GM21737 (cell line): ENCODE data around the gene PAPPA.

Experiments used
- ATAC-seq: cut with Tn5 transposase; IDR thresholded peaks from one replicate; pipeline ENCODE4 v1.9.1; 2021; ENCODE audit warnings: mild to moderate bottlenecking, moderate library complexity; ENCODE audit not compliant: unreplicated experiment

The PAPPA gene, protein sequence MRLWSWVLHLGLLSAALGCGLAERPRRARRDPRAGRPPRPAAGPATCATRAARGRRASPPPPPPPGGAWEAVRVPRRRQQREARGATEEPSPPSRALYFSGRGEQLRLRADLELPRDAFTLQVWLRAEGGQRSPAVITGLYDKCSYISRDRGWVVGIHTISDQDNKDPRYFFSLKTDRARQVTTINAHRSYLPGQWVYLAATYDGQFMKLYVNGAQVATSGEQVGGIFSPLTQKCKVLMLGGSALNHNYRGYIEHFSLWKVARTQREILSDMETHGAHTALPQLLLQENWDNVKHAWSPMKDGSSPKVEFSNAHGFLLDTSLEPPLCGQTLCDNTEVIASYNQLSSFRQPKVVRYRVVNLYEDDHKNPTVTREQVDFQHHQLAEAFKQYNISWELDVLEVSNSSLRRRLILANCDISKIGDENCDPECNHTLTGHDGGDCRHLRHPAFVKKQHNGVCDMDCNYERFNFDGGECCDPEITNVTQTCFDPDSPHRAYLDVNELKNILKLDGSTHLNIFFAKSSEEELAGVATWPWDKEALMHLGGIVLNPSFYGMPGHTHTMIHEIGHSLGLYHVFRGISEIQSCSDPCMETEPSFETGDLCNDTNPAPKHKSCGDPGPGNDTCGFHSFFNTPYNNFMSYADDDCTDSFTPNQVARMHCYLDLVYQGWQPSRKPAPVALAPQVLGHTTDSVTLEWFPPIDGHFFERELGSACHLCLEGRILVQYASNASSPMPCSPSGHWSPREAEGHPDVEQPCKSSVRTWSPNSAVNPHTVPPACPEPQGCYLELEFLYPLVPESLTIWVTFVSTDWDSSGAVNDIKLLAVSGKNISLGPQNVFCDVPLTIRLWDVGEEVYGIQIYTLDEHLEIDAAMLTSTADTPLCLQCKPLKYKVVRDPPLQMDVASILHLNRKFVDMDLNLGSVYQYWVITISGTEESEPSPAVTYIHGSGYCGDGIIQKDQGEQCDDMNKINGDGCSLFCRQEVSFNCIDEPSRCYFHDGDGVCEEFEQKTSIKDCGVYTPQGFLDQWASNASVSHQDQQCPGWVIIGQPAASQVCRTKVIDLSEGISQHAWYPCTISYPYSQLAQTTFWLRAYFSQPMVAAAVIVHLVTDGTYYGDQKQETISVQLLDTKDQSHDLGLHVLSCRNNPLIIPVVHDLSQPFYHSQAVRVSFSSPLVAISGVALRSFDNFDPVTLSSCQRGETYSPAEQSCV (N-terminal part only)

DNA sequence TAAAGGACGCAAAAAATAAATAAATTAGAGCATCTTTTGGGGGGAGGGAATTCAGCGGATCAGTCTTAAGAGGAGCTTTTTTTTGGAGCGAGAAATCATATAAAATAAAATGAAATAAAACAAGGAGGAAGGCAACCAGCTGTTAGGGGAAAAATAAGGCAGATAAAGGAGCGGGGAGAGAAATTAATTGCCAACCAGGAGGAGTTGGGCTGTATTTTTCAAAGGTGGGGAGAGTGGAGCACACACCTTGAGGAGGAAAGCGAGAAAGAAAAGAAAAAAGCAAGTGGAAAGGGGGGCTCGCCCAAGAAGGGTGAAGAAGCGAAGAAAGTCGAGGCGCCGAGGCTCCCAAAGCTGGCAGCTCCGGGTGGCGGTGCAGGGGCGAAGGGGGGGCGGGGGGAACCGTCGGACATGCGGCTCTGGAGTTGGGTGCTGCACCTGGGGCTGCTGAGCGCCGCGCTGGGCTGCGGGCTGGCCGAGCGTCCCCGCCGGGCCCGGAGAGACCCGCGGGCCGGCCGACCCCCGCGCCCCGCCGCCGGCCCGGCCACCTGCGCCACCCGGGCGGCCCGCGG lies at the start of gene PAPPA:
Gene PAPPA, plus strand, starts transcription at position 27 of the 569 bp plus-strand sequence. Its CDS starts 382 bp downstream, at position 409.
- ATAC-seq: no peak

DNA sequence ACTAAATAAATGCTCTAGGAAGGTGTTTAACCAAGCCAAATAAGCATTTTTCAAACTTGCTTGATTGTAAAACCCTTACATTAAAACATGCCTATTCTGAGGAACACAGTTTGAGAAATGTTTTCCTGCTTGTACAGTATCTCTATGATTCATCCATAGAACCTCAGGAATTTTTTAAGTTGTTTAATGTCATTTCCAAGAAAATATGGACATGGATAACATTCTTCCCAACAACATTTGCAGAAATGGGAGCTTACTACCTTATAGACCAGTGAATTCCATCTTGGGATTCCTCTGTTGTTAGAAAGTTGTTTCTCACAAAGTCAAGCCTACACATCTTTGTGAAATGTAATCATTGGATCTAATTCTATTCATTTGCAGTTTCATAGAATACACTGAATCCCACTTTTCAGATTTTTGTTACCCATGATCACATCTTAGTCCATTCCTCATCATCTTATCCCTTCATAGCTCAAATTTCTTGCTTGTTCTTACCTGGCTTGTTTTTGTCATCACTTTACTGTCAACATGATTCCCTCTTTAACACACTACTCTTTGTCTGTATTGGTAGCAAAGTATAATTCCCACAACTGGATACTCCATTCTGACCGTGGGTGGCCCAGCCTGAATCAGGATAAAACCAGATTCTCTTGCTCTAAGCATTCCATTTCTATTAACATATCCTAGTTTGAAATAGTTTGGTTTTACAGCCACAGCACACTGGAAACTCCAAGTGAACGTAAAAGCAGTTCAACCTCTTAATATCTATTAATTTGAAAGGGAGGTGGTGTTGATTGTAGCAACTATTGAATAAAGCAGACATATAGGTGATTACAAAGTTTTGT lies 49.4 kb upstream of the PAPPA start:
- no peak for ATAC-seq

DNA sequence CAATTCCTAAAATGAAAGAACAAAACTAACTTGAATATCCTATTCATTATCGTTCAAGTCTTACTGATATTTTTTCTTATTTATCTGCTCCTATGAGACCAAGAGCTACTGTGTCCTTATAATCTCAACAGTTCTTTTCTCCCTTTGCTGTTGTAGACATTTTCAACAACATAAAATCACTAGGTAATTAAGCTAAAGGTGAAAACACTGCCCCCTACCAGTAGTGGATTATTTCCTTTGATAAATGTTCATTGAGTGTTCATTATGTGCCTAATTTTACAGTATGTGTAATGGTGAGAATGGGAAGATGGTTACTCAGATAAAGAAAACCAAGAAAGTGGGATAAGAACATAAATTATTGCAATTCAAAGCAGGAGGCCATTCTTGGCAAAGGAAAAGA lies 41.4 kb upstream of the PAPPA start:
- ATAC-seq: no peak

DNA sequence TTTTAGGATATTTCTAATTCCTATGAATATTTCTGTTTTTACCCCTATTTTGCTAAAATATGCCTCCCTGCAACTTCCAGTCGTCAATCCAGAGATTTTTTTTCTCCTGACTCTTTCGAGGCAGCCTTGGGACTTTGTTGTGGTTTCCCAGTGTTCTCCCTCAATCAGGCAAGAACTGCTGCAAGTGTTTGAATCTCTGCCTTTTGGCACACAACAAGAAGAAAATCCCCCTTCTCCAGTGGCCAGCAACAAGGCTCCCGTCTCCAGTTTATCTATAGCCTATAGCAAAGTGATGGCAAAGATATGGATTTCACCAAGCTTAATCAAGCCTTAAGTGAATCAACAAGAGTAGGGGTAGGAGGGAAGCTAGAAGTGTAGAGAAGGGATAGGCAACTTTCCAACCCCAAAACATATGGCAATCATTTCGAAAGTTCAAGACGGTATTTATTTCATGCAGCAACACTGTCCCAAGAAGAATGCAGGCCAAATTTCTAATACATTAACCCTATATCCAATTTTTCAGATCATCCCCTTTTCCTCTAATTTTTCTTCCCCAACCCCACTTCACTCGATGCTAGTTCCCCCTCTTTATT lies 37.7 kb upstream of the PAPPA start:
- ATAC-seq: no peak

DNA sequence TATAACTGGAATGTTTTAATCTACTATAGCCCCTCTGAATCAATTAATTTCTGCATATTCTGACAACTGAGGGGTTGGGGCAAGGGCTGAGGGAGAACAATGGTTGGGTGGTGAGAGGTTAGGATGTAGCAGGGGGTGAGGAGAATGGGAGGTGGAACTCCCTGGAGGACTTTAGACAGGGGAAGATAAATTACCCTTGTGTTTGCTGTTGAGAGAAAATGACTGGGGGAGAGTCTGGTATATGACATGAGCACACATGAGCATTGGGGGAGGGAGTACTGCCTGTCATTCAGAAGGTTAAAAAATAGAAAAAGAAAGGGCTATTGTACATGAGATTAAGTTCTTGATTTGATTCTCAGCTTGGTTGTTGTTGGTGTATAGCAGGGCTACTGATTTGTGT lies 37.2 kb upstream of the PAPPA start:
- no peak for ATAC-seq

DNA sequence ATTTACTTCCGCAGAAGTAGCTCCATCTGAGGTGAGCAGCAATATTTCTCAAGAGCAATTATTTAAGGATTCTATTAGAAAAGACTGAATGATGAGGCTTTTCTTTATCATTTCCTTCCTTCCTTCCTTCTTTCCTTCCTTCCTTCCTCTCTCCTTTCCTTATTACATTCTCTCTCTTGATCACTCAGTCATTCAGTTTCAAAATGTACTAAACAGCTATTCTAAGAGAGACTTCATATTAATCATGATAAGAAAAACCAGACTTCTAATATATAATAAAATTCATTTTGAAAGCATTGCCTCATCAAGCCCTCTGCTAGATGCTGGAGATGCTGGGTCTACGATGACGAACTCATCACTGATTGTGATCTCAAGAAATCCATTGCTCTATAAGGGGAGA lies 30.4 kb upstream of the PAPPA start:
- no peak for ATAC-seq

DNA sequence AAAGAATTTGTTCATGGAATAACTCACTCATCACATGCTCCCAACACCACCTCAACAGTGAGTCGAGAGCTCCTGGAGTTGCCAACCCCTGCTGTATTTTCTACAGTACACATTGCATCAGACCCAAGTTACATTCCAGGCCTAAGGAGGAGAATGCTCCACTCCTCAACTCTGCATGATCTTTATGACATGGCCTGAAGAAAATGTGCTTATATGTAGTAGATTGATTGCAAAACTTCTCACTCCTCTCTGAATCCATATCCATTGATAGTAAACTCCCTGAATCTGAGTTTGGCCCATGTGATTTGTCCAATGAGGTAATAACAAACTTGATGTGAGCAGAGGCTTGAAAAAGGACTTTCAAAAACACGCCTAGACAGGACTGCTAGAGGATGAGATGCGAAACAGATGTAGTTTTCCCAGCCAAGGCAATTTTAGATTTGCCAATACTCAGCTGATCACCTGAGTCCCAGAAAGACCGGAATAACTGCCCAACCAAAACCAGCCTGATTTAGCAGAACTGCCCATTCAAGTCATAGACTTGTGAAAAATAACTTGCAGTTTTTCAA lies 29.0 kb upstream of the PAPPA start:
- no peak for ATAC-seq

DNA sequence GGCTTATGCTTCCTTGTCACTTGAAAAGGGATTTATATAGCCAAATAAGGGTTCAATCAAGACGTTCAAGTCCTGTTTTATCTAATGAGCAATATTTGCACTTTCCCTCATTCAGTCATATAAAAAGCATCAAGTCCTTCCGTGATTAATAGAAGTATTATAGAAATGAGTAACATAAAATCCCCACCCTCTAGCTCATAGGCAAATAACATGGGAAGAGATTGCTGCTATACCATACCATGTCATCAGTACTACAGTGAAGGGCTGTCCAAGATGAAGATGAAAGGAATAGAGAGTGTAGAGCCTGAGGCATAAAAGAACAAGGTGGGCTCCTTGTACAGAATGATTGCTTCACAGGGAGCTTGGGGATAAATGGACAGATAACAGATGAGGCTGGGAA lies 20.4 kb upstream of the PAPPA start:
- ATAC-seq: no peak

DNA sequence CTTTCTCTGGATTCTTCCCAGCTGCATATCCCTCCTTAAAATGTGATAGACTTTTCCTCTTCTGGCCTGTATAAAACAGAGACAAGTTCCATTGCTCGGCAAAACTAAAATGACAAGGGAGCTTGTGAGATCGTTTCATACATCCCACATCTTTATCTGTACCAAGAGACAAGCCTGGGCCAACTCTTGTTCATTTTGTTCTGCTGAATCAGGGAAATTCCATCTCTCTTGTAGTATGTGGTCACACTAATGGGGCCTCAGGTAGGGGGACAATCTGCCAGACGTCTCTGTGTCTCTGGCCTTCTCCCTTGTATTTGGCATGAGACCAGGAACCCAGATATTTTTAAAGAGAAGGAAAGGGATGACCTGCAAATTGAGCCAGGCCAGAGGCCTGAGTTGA lies 18.6 kb upstream of the PAPPA start:
- ATAC-seq: no peak

DNA sequence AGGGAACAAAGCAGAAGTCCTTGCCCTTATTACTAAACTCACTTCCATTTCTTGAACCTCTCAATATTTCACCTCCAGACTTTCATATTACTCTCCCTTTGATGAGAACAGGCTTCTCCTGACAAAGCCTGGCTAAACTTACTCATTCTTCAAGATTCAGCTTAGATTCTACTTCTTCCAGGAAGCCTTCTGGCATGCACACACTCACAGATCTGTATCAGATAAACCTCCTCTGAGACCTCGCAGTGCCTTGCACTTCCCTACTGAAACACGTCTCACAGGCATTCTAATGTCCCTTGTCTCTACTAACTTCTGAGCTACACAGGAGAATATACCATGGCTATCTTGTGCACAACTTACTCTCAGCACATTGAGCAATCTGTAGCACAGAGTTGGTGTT lies 16.6 kb upstream of the PAPPA start:
- no peak for ATAC-seq

DNA sequence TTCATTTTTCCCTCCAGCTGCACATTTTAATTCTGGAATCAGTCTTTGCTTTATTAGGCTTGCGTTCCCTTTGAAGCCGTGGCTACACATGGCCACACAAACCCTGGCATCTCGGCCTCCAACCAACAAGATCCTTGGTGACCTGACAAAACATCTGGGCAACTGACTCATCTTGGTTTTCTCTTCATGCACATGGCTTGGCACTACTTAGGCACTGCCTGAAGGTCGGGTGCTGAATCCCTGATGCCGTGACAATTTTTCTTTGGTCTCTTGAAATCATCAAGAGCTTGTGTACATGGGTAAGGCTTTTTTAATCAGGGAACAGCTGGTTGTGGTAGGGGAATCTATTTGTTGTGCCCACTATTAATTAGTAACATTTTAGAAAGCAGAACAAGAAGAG lies 16.0 kb upstream of the PAPPA start:
- ATAC-seq: no peak

DNA sequence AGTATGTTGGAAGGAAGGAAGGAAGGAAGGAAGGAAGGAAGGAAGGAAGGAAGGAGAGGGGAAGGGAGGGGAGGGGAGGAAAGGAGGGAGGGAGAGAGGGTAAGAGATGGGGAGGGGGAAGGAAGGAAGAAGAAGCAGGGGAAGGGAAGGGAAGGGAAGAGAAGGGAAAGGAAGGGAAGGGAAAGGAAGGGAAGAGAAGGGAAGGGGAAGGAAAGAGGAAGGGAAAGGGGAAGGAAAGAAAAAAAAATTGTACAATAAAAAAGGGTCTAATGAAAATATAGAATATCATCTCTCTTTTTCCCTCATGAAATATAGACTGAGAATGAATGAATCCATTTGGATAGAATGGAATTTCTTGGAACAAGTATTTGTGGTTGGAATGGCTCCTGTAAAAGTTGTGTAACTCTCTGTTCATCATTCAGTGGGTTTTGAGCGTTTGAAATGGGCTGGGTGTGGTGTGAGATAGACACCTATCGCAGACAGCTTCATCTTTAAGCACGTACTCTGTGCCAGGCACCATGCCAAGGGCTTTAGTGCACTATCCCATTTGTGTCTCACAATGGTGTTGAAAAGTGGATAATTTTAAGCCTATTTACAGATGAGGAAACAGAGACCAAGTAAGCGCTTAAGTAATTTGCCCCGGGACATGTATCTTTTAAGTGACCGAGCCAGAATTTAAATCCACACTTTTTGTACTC lies 11.6 kb upstream of the PAPPA start:
- ATAC-seq: no peak

DNA sequence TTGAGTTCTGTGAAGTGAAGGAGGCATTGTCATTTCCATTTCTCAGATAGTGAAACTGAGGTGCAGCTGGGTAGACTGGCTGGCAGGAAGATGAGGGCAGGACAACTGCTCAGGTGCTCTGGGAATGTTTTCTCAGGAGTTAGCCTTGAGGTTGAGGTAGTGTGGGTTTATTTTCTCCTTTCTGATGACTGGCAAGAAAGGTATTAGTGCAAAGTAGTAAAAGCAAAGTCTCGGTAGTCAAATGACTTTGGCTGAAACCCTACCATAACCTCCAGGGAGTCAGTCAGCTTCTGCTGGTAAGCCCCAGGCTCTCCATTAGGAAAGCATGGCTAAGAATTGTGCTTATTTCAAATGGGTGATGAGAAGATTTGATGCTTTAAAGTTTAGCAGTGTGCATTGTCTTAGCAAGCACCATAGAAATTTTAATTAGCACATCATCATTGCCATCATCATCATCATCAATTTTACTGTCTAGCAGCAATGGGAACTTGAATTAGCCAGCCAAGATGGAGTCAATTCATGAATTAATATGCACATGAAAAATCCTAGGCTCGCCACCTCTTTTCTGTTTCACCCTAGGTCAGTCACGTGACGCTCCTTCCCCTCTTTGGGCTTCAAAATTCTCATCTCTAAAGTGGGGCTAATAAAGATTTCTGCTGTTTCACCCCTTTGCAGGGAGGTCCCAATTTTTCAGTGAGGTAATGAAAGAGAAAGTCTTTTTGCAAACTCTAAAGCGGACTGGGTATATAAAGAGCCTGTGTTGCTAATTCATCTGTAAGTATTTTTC lies 10.7 kb upstream of the PAPPA start:
- ATAC-seq: no peak

DNA sequence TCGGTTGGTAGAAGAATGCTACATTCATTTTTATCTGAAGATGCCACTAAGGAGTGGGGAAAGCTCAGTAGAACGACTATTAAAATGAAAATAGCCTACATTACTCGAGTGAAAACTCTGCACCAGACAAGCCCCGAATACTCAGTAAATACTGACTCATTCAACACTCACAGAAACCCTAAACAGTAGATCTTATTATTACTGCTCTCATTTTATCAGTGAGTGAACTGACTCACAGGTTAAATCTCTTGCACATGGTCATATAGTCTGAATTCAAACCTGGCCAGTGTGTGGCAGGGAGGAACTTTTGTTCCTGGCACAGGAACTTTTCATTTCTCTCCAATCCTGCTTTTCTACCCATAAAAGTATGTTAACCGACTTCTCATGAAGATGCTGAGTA lies 9.6 kb upstream of the PAPPA start:
- no peak for ATAC-seq

DNA sequence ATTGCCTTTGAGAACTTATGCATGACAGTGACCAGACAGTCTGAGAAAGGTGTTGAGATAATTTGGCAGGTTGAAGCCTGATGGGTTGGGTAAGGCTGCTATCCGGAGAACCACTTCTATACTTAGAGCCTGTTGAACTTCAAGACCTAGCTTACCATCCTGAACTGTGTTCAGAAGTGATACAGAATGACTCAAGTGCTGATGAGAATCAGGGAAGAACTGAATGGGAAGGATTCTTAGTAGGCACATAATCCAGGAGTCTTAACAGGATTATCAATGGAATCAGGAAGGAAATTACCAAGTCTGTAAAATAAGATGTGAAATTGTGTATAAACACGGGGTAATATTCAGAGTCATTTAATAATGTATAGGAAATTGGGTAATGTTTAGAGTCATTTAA lies 9.0 kb upstream of the PAPPA start:
- no peak for ATAC-seq

DNA sequence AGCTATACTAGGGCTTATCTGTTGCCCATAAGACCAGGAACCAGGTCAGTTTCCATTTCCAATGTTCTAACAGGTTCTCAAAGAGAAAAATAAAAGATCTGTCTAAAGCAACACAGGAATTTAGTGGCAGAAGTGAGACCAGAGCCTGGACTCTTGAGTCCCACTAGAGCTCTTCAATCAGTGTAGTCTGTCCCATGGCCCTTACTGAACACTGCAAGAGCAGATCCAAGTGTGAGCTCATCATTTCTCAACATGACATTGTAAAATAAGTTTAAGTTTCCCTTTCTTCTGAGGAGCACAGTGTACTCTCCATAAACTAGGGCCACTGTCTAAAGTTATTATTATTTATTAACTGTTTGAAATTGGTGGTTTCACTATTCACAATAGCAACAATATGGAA lies 8.6 kb upstream of the PAPPA start:
- no peak for ATAC-seq

DNA sequence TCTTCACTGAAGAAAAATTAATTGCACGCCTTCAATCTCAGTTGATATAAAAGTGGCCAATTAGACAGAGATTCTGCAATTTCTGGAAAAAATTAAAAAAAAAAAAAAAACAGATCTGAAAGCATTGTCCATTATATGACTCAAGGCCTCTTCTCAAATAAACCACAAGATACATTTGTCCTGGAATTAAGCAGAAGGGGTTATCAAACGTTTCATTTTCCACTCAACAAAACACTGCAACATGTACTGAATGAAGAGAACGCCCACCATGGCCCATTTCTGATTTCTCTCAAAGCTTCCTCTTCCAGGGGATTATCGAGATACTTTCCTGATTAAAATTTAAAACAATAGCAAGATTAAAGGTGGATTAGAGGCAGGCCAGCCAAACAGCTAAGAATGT lies 5.8 kb upstream of the PAPPA start:
- ATAC-seq: no peak

DNA sequence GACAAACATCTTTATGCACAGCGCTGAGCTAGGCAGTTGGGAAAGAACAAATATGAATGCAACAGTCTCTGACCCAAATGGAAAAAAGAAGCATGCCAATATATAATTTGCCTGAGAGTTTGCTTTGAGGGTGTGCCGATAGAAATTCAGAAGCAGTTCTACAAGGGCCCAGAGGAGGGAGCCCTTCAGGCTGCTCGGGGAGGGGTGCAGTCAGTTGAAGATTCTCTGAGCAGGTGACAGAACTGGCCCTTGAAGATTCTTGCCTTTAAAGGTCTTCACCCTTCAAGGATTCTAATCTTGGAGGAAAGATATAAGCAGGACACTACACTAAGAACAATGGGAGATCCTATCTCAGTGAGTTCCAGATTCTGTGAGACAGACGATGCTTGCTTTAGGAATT lies 3.7 kb upstream of the PAPPA start:
- ATAC-seq: no peak
